ENCODE data around the gene KIRREL1.

Gene KIRREL1

DNA sequence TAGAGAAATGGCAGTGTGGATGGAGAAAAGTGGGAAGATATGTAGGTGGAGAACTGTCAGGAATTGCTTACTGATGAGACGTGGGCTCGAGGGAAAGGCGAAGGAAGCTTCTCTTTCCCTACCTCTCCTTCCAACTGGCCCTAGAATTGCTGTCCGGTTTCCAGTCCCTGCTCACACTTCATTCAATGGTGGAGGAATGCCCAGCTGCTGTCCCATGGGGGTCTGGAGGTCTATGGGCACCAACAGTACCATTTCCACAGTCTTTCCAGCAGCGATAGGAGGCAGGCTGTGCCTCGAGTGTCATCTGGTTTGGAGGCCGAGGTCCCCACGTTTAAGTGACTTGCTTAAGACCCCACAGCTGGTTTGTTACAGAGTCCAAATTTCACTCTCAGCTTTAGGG lies 155.7 kb downstream of the KIRREL1 start:
- H3K4me3 ChIP-seq (ENCODE audit: low read depth, low read length): peak overlapping the region; percentile 36
- DNase-seq (ENCODE audit: low read depth): no peak
- TF ChIP-seq, protein P1, sequence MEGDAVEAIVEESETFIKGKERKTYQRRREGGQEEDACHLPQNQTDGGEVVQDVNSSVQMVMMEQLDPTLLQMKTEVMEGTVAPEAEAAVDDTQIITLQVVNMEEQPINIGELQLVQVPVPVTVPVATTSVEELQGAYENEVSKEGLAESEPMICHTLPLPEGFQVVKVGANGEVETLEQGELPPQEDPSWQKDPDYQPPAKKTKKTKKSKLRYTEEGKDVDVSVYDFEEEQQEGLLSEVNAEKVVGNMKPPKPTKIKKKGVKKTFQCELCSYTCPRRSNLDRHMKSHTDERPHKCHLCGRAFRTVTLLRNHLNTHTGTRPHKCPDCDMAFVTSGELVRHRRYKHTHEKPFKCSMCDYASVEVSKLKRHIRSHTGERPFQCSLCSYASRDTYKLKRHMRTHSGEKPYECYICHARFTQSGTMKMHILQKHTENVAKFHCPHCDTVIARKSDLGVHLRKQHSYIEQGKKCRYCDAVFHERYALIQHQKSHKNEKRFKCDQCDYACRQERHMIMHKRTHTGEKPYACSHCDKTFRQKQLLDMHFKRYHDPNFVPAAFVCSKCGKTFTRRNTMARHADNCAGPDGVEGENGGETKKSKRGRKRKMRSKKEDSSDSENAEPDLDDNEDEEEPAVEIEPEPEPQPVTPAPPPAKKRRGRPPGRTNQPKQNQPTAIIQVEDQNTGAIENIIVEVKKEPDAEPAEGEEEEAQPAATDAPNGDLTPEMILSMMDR (IDR thresholded peaks at IDR 0.05; ENCODE audit: insufficient read depth, low read depth, low read length, missing control alignments): no peak

Data from GM12865 (cell line).